Activated T-cell treated with anti-CD3 and anti-CD28 coated beads, Interleukin-2, amount 50 U/mL, for 1 hour (primary cell): ENCODE results near the gene SUSD3.
A peak's percentile ranks its signal among the peaks of the same experiment; 100 is the strongest.

Experiments
- DNase-seq: peaks from one replicate; pipeline ENCODE4 v3.0.0-alpha.2; 2020

Gene SUSD3

DNA sequence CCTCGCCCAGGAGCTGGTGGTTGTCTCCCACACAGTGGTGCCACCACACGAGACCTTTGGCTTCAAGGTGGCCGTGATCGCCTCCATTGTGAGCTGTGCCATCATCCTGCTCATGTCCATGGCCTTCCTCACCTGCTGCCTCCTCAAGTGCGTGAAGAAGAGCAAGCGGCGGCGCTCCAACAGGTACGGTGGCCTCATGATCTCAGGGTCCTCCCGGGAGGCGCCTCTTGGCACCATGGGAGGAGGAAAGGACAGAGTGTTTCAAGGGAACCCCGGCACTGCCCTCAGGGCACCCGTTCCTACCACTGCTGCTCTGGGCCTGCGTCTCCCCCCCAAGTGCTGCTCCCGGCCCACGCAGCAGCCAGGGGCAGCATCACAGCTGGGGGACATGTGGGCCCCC lies 19.3 kb downstream of the SUSD3 start:
- no peak for DNase-seq

DNA sequence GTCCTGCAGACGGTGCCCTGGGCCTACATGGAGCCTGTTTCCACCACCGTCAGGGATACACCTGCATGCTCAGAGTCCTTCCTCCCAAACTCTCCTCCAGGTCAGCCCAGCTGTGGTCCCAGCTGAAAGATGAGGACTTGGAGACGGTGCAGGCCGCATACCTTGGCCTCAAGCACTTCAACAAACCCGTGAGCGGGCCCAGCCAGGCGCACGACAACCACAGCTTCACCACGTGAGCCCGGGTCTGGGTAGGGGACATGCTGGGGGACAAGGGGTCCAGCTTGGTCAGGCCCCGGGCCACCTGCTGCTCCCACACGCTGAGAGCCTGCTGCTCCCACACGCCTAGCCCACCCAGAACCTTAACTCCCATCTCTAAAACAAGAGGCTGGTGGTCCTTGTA lies 20.9 kb downstream of the SUSD3 start:
- DNase-seq: peak; percentile 8

DNA sequence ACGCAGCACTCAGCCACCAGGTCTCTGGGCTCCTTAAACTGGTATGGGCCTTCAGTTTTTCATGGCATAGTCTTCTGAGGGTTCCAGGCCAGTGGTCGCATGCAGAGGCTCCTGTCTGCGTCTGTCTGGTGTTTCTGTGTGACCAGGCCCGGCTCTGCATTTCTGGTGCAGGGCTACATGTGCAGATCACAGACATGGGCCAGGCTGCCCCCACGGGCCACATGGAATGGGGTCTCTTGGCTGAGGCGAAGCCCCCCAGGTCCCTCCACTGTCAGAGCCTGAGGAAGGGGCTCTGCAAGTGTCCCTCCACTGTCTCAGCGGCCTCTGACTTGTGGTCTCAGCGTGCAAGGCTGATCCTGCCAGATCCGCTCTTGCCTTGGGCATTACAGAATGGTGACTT lies 21.9 kb downstream of the SUSD3 start:
- peak; percentile 5 for DNase-seq

DNA sequence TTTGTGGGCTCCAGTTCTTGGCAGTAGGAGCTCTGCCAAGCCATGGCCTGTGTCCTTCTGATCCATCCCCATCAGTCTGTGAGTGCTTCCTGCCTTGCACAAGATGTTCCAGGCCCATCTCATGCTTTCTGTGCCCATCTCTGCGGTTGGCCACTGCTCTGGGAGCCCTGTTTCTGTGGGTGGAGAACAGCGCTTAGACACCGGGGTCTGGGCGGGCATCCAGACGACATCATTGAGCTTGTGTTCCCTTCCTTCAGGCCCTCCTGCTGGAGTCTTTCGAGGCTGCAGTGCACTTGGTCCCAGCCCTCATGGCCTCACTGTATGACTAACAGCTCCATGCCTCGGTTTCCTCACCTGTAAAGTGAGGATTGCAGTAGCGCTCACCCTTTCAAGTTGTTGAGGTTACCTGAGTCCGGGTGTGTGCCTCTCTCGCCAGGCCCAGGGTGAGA lies 22.6 kb downstream of the SUSD3 start:
- peak; percentile 10 for DNase-seq

DNA sequence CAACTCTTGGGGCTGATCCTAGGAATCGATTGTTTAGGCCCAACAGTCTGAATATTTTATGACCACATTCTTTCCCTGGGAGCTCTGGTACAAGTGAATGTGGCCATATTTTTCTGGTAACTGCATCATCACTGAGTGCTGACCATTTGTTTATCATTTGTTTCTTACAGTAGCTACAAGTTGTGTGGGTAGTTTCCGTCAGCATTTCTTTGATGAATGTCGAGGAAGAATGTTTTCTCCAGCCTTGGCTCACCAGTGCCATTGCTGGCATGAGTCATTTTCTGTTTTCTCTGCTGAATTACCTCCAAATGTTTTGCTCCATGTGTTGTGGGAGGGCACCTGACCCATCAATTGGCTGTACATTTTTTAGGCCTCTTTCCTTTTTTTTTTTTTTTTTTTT lies 23.4 kb downstream of the SUSD3 start:
- DNase-seq: no peak

DNA sequence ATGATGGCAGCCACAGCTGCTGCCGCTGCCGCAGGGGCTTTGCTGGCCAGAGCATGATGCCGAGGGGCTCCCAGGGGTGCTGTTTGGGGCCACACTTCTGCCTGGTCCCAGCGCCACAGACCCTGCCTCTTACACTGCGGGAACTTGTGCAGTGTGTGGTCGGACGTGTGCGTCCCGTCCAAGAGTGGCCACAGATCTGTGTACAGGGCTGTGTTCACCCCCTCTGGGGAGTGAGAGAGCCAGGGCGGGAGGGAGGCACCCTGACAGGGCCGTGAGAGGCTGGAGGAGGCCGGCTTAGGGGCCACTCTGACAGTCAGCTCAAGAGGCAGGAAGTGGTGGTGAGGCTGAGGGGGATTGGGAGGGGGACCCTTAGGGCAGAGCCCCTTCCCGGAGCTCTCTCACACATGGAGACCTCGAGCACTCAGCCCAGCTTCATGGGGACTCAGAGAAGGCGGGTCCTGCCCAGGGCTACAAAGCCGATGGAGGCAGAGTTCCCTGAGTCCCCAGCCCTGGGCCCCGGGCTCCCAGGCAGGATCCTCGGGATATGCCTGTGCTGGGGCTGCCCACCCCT lies 24.4 kb downstream of the SUSD3 start:
- peak; percentile 19 for DNase-seq

DNA sequence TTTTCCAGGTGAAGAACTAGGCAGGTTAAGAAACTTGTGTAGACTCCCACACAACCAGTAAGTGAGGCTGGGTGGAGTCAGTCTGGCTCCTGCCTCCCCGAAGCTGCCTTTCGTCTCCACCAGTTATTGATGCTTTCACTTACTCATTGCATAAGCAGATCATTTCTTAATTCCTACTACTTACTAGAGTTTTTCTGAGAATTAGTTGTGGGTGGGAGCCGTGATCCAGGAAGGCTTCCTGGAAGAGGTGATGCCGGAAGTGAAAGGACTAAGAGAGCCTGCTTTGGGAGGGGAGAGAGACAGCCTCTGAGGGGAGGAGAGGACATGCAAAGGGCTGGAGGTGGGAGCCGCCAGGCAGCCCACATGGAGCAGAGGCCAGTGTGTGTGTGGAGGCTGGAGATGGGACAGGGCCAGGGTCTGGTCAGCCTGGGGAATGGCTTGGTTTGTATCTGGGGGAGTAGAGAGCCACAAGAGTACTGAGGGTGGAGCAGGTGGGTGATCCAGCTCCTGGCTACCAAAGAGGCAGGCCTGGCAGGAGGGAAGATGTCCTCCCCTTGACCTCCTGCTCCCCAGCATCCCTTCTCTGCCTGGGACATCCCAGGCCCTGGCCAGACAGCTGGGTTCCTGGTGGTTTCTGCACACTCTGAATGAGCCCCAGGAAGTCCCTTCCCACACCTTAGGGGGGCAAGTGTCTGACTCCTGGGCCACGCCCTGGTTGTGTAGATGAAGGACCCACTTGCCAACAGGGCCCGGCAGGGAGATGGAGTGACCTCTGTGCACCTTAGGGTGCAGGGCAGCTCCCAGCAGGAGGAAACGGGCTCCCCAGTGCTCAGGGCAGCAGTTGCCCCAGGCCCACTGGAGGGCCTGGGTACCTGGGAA lies 25.3 kb downstream of the SUSD3 start:
- peak; percentile 32 for DNase-seq

DNA sequence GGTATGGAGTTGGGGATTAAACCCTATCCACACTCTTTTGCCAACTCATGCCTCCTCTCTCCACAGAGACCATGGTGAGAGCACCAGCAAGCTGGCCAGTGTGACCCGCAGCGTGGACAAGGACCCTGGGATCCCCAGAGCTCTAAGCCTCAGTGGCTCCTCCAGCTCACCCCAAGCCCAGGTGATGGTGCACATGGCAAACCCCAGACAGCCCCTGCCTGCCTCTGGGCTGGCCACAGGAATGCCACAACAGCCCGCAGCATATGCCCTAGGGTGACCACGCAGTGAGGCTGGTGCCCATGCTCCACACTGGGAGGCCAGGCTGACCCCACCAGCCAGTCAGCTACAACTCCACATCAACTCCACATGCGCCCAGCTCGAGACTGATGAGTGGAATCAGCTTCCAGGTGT lies 26.0 kb downstream of the SUSD3 start:
- peak; percentile 8 for DNase-seq

DNA sequence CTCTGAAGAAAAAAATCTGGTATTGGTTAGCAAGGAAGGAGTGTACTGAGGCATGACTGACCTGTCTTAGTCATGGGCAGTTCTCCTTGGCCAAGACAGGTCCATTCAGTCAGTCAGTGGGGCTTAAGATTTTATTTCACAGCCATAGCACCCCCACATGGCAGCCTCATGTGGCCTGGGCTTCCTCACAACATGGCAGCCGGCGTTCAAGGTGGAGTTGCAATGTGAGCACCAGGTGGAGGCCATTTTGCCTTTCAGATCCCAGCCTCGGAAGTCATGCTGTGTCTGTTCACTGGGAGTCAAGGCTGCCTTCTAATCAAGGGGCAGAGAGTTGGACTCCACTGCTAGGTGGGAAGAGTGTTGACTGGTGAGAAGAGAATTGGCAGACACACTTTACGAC lies 27.2 kb downstream of the SUSD3 start:
- DNase-seq: peak; percentile 8

DNA sequence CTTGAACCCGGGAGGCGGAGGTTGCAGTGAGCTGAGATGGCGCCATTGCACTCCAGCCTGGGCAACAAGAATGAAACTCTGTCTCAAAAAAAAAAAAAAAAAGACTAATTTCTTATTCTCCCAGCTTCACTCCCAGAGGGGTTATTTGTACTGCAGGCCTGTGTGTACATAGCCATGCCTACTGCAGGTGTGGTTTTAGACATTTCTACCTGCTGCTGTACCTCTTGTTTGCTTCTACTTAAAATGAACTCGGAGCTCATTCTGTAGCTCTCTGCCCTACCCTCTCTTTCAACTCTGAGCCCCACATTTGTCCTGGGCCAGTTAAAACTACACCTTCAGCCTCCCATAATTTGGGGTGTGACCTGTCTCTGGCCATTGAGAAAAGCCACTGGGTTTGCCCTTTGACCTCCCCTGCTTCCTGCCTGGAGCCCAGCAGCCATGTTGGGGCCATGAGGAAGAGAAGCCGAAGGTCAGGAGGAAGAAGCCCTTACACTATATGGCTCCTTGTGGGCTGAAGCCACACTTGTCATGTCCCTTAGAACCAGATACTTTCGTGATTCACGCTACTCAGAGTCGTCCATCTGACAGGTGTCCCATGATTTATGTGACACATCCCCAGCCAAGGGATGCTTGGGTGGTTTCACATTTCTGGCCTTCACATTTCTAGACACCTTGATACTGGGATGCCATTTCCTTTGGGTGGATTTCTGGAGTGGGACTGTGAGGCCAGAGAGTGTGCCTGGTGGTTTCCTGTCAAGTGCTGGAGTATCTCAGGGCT lies 28.1 kb downstream of the SUSD3 start:
- DNase-seq: peak; percentile 13

DNA sequence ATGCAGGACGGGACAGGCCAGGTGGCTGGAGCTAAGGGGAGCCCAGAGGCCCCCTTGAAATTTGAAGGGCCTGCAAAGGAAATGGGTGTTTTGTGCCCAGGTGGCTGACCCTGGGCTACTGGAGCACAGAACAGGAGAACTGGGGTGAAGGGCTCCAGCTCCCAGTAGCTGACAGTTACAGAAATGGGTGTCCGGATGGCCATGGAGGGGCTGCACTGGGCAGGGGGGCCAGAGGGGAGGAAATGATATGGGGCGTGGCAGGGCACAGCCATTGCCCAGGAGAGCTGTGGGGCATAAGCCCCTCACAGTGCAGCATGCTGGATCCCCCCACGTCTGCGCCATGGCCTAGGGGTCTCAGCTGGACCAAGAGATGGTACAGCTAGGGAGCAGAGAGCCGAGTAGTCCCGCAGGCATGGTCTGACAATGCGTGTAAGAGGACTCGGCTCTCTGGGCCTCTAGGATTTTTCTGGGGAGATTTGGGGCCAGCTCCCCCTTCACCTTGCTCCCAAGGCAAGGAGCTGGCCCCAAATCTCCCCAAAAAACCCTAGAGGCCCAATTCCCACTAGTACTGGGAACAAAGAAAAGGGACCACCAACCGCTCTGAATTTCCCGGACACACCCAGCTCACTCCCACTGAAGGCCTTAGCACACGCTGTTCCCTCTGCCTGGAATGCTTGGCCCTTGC lies 29.6 kb downstream of the SUSD3 start:
- DNase-seq: peak; percentile 1

DNA sequence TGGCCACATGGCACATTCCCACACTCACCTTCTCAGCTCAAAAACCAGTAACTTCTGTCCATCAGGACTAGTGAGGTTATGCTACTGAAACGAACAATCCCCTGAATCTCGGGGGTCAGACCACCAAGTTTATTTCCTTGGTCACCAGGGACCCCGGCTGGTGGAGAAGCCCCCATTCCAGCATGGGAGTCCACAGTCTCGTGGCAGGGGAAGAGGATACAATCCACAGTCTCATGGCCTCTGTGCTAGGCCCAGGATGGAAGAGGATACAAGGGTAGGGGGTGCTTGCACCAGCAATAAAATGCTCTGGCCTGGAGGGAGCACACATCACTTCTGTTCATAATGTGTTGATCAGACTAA lies 30.1 kb downstream of the SUSD3 start:
- DNase-seq: peak; percentile 0

DNA sequence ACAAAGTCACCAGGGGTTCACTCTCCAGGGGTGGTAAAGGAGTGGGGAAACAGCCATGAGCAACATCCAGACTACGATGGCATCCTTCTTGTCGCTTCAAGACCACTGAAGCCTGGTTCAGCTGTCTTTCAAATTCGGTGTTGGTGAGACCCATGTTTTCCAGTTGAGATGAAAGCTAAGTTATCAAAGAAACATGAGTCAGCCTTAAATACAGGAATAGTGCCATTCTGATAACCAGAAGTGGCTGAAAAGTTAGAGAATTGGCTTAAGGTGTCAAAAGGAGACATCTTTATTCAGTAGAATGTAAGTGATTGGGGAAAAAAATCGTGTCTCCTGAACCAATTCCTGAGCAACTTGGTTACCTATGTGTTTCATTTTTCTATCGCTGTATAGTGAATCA lies 30.5 kb downstream of the SUSD3 start:
- peak; percentile 13 for DNase-seq

DNA sequence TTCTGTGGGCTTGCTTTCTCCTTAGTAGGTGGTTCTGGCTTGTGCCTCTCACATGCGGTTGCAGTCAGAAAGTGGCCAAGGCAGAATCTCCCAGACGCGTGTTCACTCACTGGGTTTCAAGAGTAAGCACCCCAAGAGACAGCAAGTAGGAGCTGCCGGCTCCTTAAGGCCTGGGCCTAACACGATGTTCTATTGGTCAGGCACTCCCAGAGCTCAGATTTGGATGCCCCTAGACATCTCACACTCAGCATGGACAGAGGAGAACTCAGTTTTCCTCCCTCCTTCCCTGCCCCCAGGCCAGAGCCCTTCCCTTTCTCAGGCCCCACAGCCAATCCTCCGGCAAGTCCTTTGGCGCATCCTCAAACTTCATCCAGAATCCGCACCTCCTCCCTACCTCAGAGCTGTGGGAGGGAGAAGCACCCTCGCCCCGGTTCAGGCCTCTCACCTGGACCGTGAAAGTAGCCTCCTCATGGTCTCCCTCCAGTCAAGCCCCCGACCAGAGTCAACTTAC lies 31.0 kb downstream of the SUSD3 start:
- peak; percentile 10 for DNase-seq

DNA sequence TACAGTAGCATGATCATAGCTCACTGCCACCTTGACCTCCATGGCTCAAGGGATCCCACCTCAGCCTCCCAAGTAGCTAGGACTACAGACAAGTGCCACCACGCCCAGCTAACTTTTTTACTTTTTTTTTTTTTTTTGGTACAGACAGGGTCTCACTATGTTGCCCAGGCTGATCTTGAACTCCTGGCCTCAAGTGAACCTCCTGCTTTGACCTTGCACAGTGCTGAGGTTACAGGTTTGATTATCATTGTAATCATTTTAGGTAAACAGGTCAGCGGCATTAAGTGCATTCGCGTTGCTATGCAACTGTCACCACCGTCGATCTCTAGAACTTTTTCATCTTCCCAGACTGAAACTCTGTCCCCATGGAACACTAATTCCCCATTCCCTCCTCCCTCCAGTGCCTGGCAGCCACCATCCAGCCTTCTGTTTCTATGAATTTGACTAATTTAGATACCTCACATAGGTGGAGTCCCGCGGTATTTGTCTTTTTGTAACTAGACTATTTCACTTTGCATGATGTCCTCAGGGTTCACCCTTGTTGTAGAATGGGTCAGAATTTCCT lies 31.7 kb downstream of the SUSD3 start:
- peak; percentile 7 for DNase-seq

DNA sequence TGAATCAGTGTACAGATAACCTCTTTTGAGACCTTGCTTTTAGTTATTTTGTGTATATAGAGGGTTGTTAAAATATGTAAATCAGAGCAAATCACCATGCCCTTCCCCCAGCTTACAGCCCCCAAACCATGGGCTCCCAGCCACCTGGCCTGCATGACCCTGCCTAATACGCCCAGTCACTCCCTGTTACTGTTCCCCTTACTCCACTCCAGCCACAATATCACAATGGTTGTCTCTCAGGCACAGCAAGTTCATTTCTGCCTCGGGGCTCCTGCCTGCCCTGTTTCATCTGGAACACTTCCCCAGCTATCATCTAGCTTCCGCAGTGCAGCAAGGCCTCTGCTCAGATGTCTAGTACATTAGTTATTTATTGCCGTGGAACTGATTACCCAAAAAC lies 32.6 kb downstream of the SUSD3 start:
- DNase-seq: peak; percentile 14

DNA sequence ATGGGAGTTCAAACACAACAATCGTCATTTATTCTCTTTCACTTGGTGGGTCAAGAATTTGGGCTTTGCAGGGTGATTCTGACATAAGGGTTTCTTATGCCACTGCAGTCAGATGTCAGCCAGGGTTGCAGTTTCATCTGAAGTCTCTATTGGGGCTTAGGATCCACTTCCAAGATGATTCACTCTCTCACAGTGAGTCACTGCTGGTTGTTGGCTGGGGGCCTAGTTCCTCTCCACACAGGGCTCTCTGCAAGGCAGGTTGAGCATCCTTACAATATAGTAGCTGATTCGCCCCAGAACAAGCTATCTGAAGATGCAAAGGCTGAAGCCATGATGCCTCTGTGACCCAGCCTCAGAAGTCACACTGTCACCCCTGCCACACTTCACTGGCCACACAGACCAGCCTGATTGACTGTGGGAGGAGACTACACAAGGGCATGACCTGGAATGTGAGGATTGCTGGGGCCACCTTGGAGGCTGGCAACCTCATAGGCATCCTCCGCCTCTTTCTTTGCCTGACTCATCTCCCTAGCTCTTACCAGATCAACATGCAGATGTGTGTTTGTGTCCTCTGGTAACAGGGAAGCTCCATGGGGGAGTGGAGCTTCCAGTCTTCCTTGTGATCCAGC lies 33.1 kb downstream of the SUSD3 start:
- DNase-seq: peak; percentile 26

DNA sequence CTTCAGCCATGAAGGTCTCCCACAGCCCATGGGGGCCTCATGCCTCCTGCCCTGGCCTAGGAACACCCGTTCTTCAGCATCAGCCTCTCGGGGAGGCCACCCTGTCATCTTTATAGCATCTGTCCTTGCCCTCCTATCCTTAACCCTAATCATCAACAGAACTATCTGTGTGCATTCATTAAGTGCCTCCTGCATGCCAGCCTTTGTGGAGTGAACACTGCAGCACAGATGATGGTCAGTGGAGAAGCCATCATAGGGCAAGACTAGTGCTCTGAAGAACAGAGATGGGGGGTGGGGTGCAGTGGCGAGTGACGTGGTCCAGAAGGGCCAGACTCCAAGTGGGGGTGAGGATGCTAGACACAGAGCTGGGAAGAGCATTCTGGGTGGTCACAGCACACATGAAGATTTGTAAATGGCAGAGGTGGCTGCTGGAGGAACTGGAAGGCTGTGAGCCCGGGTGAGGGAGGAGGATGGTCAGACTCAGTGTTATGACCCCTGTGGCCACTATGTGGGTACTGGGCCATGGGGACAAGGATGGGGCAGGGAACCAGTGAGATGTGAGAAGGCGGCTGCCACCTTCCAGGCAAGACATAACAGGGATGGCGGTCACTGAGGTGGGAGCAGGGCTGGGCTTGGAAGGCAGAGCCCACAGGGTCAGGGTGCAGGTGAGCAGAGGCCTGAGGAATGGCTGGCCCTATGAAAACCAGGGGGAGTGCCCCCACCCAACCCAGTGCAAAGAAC lies 33.9 kb downstream of the SUSD3 start:
- DNase-seq: peak; percentile 15

DNA sequence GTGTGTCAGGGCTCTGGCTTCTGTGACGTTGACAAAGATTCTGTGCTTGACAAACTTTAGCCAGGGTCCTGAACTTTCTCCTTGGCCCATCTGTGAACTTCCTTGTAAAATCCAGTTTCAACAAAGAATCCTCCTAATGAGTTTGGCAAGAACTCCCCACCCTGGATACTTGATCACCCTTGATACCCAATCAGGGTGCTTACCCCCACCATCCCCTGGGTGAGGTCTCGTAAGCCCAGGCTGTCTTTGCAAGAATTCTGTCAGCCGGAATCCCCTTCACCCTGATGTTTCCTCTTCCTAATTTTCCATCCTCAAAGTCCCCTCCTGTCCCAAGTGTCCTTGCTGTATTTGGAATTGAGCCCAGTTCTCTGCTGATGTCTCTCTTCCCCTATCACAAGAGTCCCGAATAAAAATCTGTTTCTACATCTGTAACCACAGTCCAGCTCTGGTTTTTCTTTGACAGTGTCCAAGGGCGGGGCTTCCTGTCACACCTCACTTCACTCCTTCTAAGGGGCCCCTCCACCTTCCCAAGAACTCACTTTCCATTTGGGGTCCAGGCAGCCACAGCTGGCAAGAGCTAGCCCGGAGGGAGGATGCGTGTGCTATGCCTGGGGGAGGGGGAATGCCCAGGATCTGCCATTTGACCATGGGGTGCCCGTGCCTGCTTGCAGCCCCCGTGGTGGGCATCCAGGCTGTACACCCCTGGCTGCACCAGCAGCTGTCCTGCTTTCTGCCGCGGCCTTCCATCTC lies 34.8 kb downstream of the SUSD3 start:
- DNase-seq: peak; percentile 22

DNA sequence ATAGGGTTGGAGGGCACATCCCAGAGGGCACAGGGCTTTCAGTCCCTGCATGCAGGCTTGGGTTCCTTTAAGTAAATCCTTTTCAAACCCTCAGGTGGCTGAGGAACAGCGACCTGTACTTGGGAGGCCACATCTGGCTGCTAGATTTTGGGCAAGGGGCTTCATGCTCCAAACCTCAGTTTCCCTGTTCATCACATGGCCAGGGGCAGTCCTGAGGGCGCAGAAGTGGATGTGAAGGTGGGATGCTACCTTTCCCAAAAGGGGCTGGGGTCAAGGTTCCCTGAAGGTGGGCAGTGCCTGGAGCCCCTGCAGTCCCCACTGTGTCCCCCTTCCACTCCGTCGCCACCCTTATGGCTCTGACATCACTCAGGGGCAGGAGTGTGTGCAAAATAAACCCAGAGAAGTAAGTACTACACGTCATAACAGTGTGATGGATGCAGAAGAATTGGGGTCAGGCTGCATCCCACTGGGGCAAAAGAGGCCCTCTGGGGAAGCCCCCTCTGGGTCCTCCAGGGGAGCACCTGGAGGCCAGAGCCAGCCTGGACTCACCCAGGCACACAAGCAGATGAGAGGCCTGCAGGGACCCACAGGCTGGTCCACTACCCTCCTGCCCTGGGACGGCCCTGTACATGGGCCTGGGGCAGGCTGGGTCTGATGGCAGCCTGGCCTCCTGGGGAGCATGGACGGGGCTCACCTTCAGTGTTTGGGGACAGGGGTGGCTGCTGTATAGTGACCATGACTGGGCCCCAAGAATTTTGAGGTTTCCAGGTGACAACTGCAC lies 35.6 kb downstream of the SUSD3 start:
- DNase-seq: peak; percentile 20
